Measurements from ENCODE around the gene NRL.

Gene NRL

DNA sequence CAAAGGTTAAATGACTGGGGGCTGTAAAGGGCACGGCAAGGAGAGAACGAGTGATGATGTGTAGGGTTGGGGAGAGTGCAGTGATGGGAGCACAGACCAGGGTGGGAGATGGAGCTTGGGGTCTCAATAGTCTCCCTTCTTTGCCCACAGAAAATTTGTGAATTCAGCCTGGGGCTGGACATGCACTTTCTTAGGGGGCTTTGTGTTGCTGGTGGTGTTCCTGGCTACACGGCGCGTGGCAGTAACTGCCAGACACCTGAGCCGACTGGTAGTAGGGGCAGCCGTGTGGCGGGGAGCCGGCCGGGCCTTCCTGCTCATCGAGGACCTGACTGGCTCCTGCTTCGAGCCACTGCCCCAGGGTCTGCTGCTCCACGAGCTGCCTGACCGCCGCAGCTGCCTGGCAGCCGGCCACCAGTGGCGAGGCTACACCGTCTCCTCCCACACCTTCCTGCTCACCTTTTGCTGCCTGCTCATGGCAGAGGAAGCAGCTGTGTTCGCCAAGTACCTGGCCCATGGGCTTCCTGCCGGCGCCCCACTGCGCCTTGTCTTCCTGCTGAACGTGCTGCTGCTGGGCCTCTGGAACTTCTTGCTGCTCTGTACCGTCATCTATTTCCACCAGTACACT lies 17.4 kb upstream of the NRL start:
- no peak for DNase-seq (ENCODE audit: extremely low read depth, low read depth)
- H3K4me3 ChIP-seq (replicated peaks; ENCODE audit: low read depth, low read length) = no peak overlapping the region
- TF ChIP-seq, protein P1, sequence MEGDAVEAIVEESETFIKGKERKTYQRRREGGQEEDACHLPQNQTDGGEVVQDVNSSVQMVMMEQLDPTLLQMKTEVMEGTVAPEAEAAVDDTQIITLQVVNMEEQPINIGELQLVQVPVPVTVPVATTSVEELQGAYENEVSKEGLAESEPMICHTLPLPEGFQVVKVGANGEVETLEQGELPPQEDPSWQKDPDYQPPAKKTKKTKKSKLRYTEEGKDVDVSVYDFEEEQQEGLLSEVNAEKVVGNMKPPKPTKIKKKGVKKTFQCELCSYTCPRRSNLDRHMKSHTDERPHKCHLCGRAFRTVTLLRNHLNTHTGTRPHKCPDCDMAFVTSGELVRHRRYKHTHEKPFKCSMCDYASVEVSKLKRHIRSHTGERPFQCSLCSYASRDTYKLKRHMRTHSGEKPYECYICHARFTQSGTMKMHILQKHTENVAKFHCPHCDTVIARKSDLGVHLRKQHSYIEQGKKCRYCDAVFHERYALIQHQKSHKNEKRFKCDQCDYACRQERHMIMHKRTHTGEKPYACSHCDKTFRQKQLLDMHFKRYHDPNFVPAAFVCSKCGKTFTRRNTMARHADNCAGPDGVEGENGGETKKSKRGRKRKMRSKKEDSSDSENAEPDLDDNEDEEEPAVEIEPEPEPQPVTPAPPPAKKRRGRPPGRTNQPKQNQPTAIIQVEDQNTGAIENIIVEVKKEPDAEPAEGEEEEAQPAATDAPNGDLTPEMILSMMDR (IDR thresholded peaks at IDR 0.05; ENCODE audit: low read depth, low read length, missing control alignments) = no peak

DNA sequence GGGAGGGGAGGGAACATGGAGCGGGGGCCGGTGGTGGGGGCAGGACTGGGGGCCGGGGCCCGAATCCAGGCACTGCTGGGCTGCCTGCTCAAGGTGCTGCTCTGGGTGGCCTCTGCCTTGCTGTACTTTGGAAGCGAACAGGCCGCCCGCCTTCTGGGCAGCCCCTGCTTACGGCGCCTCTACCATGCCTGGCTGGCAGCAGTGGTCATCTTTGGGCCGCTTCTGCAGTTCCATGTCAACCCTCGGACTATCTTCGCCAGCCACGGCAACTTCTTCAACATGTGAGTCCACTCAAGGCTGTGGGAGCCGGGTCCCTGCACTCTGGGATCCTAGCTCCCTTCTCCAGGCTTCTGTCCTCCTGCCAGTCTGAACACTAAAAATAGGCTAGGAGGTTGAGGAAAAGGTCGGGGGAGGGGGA lies 16.8 kb upstream of the NRL start:
- TF ChIP-seq, protein P1 (IDR thresholded peaks at IDR 0.05; ENCODE audit: low read depth, low read length, missing control alignments) = no peak
- H3K4me3 ChIP-seq (replicated peaks; ENCODE audit: low read depth, low read length) = no peak overlapping the region
- DNase-seq (ENCODE audit: extremely low read depth, low read depth) = no peak

- H3K4me3 ChIP-seq (replicated peaks; ENCODE audit: low read depth, low read length) = no peak overlapping the region
- DNase-seq (ENCODE audit: extremely low read depth, low read depth) = no peak
- TF ChIP-seq, protein P1 (IDR thresholded peaks at IDR 0.05; ENCODE audit: low read depth, low read length, missing control alignments) = no peak
These were observed 16.2 kb upstream of the NRL start for GRCh38 chr14:24130717-24131548.

GRCh38 chr14:24130380-24130716 lies 15.6 kb upstream of the NRL start, which contains the start of gene FITM1:
Gene FITM1, plus strand, starts transcription at chr14:24130659. Its CDS starts 905 bp downstream, at chr14:24131564.
- TF ChIP-seq, protein P1 (IDR thresholded peaks at IDR 0.05; ENCODE audit: low read depth, low read length, missing control alignments) = no peak
- no peak for DNase-seq (ENCODE audit: extremely low read depth, low read depth)
- no peak within 1 kb of the TSS for H3K4me3 ChIP-seq (replicated peaks; ENCODE audit: low read depth, low read length)

DNA sequence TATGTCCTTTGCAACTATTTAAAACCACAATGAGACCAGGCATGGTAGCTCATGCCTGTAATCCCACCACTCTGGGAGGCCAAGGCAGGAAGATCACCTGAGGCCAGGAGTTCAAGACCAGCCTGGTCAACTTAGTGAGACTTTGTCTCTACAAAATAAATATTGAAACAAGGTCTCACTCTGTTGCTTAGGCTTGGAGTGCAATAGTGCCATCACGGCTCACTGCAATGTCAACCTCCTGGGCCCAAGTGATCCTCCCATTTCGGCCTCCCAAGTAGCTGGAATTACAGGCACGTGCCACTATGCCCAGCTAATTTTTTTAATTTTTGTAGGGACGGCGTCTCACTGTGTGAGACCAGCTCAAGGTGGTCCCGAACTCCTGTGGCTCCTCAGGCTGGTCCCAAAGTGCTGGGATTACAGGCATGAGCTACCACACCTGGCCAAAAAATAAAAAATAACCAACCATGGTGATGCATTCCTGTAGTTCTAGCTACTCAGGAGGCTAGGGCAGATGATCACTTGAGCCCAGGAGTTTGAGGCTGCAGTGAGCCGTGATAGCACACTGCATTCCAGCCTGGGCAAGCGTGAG lies 14.8 kb upstream of the NRL start:
- no peak overlapping the region for H3K4me3 ChIP-seq (replicated peaks; ENCODE audit: low read depth, low read length)
- TF ChIP-seq, protein P1 (IDR thresholded peaks at IDR 0.05; ENCODE audit: low read depth, low read length, missing control alignments) = no peak
- DNase-seq (ENCODE audit: extremely low read depth, low read depth) = no peak

DNA sequence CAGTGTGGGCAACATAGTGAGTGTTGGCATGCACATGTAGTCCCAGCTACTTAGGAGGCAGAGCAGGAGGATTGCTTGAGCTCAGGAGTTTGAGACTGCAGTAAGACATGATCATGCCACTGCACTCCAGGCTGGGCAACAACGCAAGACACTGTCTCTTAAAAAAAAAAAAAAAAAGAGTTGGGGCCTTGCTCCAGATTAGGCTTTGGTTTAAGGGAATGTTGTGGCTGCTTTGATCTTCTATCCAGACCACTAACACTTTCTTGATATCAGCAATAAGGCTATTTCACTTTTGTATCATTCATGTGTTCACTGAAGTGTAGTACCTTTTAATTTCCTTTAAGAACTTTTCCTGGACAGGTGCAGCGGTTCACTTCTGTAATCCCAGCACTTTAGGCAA lies 12.9 kb upstream of the NRL start:
- no peak overlapping the region for H3K4me3 ChIP-seq (replicated peaks; ENCODE audit: low read depth, low read length)
- TF ChIP-seq, protein P1 (IDR thresholded peaks at IDR 0.05; ENCODE audit: low read depth, low read length, missing control alignments) = no peak
- no peak for DNase-seq (ENCODE audit: extremely low read depth, low read depth)

Data from HFF-Myc (cell line).